HPDE6-E6E7 (cell line): ENCODE results near the gene SLIT3.

Source experiments
- DNase-seq: peaks from one replicate; pipeline ENCODE4 v3.0.0; 2011; ENCODE audit warnings: missing footprints; ENCODE audit errors: extremely low spot score

The SLIT3 gene

DNA sequence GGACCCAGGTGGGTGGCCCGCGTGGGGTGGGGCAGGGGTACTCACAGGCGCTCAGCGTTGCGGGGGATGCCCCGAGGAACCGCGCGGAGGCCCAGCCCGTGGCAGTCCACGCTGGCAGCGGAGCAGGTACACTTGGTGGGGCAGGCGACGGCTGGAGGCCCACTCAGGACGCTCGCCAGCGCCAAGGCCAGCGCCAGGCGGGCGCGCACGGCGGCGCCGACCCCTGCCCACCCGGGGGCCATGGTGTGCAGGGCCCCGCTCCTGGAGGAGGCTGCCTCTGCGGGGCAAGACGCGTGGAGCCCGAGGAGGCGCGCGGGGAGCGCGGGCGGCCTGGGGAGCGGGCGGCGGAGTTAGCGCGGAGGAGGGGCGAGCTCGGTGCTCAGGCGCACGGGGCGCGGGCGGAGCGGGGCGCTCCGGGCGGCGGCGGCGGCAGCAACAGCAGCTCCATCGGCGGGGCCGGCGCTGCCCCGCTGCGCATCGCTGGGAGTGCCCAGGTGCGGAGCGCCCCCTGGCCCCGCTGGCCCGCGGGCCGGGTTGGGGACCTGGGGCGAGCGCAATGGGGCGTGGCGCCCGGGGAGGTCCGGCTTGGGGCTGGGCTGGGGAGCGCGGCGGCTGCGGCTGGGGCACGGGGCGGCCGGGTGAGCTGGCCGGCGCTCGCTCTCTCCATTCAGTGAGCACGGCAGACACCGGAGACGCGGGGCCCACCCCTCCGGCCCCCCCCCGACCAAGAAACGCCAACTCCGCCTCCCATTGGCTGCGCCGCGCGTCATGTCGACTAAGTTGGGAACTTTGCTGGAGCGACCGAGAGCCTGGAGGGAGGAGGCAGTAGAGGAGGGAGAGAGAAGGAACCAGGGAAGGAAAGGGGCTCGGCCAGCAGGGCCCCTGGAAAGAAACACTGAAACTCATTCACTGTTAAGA, at the start of gene SLIT3:
Gene SLIT3, minus strand, starts transcription at position 672 of the 918 bp plus-strand sequence. Its CDS starts 430 bp downstream, at position 242.
- peak; percentile 73 for DNase-seq

DNA sequence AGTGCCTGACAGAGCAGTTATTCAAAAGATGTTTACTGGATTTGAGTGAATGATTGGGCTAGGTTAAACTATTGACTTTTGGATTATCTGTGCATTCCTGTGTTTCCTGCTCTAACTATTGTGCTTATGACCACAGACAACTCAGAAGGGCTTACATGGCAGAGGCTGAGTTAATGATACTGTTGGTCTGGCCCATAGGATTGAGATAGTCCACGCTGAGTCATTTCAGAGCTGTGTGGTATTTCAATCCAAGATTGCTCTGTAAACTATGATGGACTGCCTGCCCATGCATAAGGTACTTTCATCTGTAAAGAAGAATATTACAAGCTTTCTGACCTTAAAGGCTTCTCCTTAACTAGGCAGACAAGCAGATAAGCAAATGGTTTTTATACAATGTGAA, 49.1 kb upstream of the SLIT3 start:
- DNase-seq = peak; percentile 31

DNA sequence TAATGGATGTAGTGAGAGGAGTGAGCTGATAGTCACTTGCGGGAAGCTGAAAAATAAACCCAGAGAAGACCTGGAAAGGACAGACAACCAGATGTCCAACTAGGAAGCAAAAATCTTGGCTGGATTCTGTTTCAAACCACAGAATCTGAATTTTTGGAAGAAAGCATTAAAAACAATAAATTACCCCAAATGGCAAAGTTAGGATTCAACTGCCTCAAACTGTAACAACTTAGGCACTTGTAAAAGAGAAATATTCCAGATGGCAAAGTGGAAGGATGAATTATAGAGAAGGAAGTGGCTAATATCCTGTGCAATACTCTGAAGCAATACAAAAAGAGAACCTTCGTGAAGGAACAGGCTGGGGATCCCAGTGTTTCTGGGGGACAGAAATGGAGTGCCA, 46.8 kb upstream of the SLIT3 start:
- DNase-seq = no peak

DNA sequence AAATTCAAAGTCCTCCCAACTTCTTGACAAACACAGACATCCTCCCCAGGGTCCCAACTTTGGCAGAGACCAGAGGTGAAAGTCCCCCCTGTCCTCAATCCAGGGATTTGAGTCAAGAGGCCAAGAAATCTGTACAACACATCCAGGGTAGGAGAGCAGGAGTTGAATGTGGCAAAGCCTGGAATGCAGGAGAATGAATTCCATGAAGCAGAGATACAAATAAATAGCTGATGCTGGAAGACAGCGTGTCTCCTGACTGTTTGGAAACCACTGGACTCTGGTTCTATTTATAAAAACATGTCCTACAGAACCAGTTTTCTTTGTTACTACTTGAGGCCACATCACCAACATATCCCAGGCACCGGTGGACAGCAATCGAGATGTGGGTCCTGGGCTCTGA, 43.7 kb upstream of the SLIT3 start:
- no peak for DNase-seq

DNA sequence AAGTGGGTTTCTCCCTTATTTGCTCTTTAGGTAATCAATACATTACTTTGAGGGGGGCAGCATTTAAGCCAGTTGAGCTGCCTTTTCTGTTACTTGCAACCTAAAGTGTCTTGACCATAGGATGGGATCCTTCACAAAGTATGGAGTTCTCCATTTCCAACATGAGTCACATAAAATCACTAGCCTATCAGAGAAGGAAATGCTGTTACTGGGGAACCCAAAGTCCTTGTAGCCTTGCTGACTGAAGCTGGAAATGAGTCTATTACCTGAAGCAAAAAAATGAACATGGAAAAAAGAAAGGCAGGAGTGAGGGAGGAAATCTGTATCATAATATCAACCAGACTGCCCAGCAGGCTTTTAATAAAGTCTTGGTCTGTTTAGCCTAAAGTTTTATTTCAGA, 42.8 kb upstream of the SLIT3 start:
- DNase-seq = no peak

DNA sequence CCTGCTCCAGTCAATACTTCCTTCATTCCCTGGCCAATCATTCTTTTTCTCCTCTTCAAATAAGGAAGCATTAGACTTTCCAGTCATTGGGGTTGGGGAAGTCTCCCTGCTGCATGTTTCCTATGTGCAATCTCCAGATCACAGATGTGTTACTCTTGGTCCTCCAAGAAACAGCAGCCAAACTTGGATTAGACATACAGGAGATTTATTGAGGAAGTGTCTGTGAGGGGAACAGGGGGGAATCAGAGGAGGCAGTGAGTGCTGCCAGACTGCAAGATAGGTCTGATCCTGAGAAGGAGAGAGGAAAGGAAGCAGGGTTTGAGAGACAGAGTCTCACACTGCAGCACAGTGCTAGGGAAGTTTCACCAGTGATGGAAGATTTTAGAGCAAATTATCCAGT, 40.6 kb upstream of the SLIT3 start:
- DNase-seq = no peak

DNA sequence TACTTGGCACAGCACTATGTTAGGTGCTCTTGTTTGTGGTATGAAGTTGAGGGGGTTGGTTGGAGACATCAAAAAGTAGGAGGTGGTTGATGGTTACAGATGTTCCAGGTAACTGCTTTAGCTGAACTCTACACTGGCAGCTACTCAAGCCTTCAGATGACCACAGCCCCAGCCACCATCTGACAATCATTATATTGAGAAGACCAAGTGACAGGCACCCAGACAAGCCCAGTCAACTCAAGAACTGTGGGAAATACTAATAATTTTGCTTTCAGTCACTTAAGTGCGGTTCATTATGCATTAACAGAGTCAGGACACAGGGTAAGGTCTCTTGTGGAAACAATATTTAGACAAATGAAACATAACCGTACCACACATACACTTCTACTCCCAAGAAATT, 38.9 kb upstream of the SLIT3 start:
- no peak for DNase-seq

DNA sequence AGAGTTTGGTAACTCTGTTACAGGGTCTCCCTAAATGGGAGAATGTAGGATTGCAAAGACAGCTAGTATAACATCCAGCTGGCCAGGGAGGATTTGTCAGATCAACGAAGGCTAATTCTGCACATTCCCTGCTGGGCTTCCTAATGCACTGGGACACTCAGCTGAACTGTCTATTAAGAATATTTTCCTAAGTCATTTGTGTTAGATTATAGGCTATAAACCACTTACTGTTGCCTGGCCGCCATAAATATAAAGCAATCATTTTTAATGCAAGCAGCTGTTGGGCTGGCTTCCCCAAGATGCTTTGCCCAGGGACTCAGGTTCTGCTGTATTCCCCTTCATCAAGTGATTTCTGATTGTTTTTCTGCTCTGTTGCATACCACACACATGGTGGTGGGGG, 35.3 kb upstream of the SLIT3 start:
- no peak for DNase-seq

DNA sequence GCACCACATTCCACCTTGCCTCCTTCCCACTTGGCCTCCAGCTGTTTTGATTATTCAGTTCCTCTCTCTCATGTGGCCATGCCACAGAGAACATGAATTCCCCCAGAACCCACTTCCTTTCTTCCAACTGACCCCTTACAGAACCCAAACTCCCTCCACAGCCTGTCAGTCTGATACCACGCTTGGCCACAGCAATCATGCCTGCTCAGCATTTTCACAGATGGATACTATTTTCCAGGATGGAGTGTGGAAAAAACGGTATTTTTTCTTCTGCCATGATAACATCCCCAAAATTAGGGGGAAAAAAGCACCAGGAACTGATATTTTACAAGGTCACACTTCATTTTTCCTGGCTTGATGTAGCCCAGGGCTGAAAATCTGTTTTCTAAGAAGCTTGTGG, 34.9 kb upstream of the SLIT3 start:
- no peak for DNase-seq

DNA sequence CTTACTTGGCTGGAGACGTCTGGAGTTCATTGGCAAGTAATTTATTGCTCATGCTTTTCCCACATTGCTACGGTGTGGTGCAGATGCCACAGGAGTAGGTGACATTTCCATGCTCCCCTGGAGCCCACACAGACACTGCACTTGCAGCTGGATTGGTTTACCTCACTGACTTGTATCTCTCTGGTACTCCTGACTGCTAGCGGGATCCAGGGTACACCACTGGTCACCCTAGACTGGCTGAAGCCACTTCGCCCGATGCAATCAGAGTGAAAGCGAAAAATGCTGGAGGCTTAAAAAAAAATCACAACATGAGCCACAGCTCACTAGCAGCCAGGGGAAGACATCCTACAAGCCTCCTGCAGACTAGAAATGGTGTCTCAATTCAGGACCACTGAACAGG, 32.6 kb upstream of the SLIT3 start:
- DNase-seq = no peak

DNA sequence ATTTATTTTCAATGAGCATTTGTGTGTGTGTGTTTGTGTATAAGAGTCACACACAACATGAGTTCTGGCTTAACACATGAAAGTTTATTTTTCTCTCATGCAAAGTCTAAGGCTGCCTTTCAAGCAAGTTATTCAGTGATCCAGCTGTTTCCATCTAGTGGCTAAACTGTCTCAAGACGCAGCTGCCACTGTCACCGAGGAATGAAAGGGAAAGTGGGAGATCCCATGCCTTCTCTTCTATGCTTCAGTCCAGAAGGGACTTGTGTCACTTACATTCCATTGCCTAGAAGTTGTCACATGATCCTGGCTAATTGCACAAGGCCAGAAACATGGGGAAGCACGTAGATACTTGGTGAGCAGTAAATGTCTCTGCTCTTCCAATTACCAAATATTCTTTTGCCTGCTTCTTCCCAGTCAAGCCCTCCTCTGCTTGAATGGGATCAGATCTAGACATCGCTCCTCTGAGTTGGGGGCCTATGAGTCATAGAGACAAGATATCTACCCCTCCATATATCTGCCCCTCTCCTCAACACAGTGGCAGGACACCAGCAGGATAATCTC, 30.4 kb upstream of the SLIT3 start:
- no peak for DNase-seq

DNA sequence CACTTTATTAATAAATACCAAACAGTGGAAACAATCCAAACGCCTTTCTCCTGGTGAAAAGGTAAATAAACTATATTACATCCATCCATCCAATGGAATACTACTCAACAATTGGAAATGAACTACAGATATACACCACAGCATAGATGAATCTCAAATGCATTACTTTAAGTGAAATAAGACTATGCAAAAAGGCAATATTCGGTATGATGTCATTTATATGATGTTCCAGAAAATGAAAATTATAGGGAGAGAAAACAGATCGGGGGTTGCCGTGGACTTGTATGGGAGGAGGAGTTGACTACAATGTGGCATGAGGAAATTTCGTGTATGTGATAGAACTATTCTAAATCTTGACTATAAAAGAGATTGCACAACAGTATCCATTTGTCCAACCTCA, 27.5 kb upstream of the SLIT3 start:
- no peak for DNase-seq

DNA sequence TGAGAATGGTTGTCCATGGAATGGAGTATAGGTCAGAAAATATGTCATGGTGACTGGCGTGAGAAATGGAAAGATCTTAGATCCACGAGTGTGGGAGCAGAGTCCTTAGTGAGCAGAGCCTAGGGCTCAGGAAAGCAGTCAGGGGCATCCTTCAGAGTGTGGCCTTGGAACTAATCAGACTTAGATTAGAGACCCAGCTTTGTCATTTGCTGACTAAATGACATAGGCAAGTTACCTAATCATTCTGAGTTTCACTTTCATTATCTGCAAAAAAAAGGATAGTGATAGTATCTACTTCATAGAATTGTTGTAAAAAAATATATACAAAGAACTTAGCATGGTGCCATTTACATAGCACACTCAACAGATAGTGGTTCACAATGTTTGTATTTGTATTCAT, 24.3 kb upstream of the SLIT3 start:
- DNase-seq = no peak

DNA sequence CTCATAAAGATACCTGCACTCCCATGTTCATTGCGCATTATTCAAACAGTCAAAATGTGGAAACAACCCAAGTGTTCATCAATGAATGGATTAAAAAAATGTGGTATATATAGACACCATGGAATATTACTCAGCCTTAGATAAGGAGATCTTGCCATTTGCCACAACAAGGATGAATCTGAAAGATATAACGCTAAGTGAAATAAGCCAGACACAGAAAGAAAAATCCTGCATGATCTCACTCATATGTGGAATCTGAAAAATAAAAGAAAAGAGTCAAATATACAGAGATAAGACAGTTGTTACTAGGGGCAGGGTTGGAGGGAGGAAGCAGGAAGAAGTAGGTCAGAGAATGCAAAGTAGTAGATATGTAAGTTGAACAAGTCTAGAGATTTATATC, 17.6 kb upstream of the SLIT3 start:
- DNase-seq = no peak

DNA sequence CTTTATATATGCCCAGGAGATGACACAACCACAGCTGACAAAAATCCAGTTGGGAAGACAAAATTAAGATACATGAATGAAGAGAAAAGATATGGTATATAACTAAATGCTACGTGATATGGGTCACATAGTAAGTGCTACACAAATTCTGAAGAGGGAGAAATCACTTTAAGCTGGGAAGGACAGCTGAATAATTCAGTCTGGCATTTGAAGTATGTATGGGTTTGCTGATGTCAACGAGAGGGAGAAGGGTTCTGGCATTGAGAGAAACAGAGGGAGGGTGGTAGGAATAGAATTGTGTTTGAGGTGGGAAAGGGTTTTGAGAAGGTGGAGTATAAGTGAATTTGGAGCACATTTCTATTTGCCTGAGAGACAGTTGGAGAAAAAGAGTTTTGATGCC, 6.7 kb upstream of the SLIT3 start:
- no peak for DNase-seq

DNA sequence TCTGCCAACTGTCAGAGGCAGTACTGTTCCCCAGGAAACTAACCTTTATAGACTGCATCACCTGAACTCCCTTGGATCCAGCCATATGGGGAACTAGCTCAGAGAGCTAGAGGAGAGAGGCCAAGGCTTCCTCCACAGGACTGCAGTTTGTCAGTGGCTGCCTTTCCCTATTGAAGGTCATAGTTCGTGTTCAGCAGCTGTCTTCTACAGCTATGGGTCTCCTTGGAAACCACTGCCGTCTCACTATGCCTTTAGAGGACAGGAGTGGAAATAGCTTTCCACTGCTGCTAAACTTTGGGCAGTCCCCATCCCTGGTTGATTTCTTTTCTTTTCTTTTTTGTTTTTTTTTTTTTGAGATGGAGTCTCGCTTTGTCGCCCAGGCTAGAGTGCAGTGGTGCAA, 4.4 kb upstream of the SLIT3 start:
- DNase-seq = no peak

DNA sequence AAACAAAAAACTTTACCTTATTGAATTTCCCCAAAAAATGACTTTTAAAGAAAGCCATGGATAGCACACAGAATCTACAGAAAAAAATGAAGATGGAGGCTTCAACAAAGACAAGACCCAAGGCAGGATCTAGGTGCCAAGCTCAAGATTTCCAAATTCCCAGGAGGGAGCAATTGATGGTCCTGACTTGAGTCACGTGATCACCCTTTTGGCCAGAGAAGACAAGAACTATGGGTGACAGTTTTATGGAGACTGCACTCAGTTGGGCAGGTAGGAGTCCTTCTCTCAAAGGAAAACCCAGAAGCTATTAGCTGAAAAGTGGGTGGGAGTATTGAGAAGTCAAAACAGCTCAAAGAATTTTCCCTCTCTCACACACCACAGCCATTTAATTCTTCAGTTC, 3.2 kb upstream of the SLIT3 start:
- DNase-seq = no peak

DNA sequence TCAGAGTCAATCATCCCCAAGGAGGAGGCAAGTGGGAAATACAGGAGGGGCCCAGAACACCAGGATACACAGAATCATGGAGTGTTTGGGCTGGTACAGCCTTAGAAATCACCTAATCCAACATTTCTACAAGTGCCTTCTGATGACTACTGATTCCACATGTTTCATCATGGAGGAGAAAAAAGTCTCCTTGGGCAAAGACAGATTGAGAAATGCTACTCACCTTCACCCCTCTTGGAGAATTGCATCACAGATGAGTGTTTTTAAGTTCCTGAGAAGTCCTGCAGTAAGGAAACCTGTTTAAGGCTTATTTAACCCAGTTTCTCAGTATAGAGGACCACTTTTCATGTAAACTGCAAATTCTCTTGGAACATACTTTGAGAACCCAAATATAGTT, 2.2 kb upstream of the SLIT3 start:
- DNase-seq = no peak

DNA sequence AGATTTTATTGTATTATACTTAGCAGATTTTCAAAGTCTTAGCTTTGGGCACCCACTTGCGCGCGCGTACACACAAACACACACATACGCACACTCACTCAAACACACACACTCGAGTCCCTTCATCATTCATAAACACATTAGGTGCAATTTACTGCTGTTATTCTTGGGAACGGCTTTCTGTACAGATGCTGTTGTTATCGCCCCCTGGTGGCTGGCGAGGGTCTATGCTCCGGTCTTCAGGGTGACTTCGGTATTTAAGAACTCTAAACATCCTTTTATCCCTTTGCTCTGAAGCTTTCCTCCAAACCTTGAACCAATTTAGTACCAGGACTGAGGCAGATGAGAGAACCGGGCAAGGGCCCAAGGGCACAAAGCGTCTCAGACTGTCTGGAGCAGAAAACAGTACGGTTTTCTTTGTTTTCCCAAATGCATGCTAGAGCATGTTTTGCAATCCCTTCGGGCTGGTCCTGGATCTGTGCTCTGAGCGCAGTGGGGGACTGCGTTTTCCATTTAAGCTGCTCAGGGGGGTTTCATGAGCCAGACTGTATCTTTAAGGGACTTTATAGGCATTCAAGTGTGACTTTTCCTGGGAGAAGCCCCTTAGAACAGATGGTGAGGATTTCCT, 1.7 kb upstream of the SLIT3 start:
- DNase-seq = peak; percentile 74

DNA sequence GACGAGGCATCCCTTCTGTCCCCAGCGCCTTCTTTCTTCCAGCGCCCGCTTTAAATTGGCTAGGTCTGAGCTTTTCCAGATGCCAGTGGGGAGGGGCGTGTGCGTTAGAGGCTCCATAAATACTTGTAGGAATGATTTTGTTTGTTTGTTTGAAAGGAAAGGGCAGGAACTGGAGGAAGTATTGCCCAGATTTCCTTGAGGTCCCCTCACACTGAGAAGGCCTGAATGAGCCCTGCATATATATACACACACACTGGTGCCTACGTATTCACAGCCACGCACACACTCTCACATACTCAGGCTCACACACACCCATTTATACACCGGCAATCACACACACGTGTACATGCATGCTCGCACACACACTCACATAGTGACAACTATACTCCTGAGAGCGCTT, 1.0 kb upstream of the SLIT3 start:
- no peak for DNase-seq

DNA sequence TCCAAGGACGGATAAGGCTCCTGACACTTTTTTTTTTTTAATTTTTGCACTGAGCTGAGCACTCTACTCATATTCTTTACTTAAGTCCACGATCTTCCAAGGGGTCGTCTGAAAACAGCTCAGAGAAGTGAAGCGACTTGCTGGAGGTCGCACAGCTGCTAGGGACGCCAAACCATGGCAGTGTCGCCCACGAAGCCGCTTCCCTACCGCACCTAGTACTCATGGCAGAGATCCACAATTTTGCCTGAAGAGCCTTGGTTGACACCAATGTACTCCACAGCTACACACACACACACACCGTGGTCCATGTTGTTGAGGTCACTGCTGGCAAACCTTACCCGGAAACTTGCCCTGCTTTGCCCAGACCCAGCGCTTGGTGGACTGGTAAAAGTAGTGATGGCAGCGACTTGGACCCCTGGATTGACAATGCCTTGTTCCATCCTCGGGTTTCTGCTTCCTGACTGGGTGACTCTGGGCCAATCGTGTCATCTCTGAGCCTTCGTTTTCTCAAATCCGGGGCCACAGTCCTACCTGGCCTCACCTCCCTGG, 521 bp upstream of the SLIT3 start:
- no peak for DNase-seq

DNA sequence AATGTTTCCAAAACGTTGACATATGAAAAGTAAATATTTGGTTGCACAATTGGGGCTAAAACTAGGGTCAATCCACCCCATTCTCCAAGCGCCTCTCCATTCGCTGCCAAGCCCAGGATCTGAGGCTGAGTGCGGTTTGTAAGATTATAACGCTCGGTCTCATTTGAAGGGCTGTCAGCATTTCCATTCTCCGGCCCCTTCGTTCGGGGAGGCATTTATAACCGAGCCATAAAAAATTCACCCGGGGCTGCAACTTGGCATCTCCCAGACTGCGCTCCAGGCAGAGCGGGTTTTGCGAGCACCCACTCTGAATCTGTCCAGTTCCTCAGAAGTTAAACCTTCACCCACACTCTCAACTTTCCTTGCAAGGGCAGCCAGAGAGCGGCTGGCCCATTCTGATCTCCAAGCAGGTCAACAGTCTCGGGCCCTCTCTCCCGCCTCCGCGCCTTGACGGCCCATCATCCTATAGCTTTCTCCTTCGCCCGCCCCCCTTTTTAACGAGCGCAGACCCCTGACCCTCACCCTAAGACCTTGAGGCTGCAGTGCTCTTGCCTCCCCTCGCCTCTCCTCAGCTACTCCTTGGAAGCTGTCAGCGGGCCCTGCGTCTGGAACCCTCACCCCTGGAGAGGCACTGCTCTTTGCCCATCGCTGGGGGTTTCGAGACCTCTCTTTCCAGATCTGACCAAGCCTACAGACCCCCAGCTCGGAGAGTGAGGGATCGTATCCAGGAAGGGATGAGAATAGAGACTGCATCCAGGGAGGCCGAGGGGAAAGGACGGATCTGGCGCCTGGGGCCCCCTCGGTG, 1.1 kb downstream of the SLIT3 start:
- DNase-seq = no peak
